EH (cell line): ENCODE results near the gene BIRC2.
"Not testable (repeated sequence)": the region's sequence is repeated elsewhere in the genome, so short reads cannot be mapped to it uniquely, and the experiment has no call there.

Experiments used
- DNase-seq: peaks from one replicate; pipeline ENCODE4 v3.0.0-alpha.2; 2015; ENCODE audit warnings: low read depth

BIRC2 gene

GRCh38 chr11:102346748-102347461, at the start of gene BIRC2:
BIRC2 (plus strand) TSS chr11:102347214; CDS start chr11:102349855, 2,641 bp downstream.
- peak; percentile 91 for DNase-seq

DNA sequence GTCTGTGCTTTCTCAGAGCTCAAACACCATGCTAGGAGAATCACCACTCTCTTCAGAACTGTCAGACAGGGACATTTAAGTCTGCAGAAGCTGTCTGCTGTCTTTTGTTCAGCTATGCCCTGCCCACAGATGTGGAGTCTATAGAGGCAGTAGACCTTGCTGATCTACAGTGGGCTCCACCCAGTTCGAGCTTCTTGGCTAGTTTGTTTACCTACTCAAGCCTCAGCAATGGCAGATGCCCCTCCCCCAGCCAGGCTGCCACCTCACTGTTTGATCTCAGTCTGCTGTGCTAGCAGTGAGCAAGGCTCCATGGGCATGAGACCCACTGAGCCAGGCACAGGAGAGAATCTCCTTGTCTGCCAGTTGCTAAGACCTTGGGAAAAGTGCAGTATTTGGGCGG, 46.2 kb upstream of the BIRC2 start:
- not testable (repeated sequence) for DNase-seq

GRCh38 chr11:102302241-102302640, 44.8 kb upstream of the BIRC2 start:
- DNase-seq = no peak

GRCh38 chr11:102304686-102305085, 42.3 kb upstream of the BIRC2 start:
- no peak for DNase-seq

DNA sequence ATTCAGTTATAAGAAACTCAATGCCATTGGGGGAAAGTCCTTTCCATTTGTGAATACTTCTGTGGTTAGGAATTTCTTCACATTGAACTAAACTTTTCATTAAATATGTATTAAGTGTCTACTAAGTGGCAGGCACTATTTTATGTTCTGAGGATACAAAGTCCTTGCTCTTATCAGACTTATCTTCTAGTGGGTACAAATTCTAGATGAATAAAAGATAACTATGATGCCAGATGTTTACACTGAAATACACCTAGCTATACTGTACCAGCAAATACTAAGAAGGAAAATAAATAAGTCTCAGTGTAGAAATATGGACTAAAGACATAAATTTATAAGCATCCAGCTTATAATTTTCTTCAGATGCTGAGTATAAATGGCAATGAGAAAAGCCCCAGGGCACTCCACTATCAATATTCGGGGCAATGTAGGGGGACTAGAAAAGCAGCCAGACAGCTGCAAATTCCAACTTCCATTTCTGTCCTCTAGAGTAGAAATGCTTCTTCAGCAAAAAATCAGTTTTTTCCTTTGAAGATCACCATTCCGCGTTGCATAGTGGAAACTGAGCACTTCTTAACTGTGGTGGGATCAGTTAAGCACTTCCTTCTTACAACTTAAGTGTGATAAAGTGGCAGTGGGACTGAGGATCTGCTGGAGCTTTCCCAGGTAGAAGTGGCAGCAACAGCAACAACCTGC, 41.5 kb upstream of the BIRC2 start:
- no peak for DNase-seq

- no peak for DNase-seq
Measured at GRCh38 chr11:102306048-102306597, 40.9 kb upstream of the BIRC2 start.

GRCh38 chr11:102306817-102307726, 39.9 kb upstream of the BIRC2 start:
- no peak for DNase-seq

- DNase-seq = no peak
Measured at GRCh38 chr11:102307727-102308038, 39.3 kb upstream of the BIRC2 start.

DNA sequence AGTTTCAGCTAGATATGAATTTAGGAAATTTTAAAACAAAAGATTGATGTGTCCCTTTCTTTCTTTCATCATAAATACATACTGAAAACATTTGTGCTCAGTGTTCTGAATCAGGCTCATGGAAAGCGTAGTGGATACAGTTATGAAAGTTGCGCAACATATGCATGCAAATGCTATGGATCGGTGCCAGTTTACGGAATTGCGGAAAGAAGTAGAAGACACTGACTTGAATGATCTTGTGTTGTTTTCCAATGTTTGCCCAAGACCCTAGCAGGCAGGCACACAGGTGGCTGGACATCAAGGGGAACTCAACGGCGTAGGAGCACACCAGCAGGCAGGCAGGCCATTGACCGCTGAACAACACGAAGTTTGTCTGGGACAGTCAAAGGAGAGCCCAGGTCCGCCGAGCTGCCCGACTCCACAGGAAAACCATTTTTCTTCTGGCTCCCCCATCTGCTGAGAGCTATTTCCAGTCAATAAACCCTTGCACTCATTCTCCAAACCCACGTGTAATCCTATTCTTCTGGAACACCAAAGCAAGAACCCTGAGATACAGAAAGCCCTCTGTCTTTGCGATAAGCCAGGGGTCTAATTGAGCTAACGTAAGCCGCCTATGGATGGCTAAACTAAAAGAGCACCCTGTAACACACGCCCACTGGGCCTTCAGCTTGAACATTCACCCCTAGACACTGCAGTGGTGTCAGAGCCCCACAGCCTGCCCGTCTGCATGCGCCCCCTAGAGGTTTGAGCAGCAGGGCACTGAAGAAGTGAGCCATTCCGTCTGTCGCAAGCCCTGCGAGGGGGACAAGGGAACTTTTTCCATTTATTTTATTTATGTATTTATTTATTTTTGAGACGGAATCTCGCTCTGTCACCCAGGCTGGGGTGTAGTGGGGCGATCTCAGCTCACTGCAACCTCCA, 37.1 kb upstream of the BIRC2 start:
- DNase-seq = no peak

DNA sequence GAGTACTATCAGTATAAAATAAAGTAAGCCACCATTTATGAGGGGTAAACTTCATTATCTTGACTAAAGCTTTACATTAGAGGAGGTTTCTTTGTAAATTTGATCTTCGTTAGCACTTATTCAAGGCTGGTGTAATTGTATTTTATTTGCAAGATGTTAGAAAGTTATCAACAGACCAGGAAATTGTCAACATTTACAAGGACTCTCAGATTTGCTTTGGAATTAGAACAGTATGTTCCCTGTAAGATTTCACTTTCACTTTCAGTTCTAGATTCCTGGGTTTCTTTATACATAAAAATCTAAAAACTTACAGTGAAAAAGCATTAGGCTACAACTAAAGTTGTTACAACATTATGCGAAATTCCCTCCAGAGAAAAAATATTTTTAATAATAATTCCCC, 34.3 kb upstream of the BIRC2 start:
- peak; percentile 39 for DNase-seq

- DNase-seq = no peak
Measured at GRCh38 chr11:102313238-102313940, 33.6 kb upstream of the BIRC2 start.

DNA sequence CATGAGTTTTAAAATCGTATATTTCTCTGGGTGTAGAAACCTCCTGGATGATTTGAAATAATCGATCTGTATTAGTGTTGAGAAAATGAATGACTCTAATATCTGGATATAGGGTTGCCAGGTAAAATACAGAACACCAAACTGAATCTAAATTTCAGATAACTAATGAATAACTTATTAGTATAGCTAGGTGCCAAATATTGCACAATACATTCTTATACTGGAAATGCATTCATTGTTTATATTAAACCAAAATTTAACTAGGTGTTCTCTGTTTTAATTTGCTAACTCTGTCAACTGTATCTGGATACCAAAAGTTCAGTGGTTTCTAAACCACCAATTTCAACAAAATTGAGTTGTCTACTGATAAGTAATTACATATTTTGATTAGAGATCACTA, 32.2 kb upstream of the BIRC2 start:
- no peak for DNase-seq

GRCh38 chr11:102316346-102316904, 30.6 kb upstream of the BIRC2 start:
- no peak for DNase-seq

GRCh38 chr11:102317099-102317767, 29.8 kb upstream of the BIRC2 start, which contains the start of gene BIRC3:
BIRC3 (plus strand) TSS chr11:102317484; CDS start chr11:102324510, 7,026 bp downstream.
- peak; percentile 89 for DNase-seq

DNA sequence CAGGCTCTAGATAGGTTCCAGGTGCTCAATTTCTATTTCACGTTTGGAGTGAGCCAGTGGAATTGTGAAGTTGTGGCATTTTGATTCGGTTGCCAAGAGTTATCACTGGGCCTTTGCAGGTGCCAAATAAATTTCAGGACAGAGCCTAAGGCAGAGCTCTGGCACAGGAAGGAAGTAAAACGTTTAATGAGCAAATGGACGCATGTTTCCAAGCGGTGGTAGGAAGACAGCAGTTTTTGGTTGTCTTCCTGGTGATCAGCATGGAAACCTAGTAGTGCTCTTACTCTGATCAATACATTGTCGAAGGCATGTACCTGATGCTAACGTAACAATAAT, 29.3 kb upstream of the BIRC2 start:
- DNase-seq = no peak

DNA sequence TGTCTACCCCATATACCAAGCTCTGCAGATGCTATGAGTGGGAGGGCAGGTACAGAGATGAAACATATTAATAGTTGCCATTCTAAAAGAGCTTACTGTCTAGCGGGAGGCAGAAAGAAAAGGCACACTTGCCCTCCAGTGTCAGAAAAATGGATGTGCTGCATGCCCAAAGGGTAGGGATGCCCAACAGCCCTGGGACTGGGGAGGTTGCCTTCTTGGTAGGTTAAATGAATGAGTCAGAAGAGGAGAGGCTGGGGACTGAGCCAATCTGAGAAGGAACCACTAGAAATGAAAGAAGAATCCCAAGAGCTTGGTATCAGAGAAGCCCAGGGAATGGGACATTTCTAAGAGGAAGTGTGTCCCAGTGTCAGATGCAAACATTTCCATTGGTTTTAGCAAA, 28.5 kb upstream of the BIRC2 start:
- peak; percentile 46 for DNase-seq

- no peak for DNase-seq
Measured at GRCh38 chr11:102319544-102319943, 27.5 kb upstream of the BIRC2 start.

DNA sequence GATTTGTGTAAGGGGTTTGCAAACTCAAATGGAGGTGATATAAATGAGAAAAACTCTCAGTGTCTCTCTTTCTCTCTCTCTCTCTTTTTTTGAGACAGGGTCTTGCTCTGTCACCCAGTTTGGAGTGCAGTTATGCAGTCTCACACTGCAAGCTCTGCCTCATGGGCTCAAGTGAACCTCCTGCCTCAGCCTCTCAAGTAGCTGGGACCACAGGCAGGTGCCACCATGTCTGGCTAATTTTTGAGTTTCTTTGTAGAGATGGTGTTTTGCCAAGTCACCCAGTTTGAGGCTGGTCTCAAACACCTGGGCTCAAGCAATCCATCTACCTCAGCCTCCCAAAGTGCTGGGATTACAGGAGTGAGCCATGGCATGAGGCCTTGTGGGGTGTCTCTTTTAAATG, 26.8 kb upstream of the BIRC2 start:
- no peak for DNase-seq

DNA sequence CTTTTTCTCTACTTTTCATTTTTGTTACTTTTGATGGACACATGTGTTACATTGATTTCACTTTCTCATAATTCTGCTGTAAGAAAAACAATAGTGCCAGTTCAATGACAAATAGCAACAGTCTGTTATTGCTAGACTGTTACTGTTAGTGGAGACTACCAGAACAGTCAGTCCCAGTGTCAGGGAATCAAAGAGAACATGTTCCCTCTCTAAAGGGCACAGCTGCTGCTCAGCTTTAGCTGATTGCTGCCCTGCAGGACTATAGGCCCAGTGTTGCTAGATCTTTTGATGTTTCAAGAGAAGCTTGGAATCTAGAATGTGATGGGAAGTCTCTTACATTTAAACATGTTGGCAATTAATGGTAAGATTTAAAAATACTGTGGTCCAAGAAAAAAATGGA, 26.3 kb upstream of the BIRC2 start:
- no peak for DNase-seq

GRCh38 chr11:102322560-102322959, 24.5 kb upstream of the BIRC2 start:
- no peak for DNase-seq
